ENCODE data around the gene KIFC1.

GRCh38 chr6:33390173-33390572 lies 1.4 kb upstream of the KIFC1 start:
- TF ChIP-seq CTCF (IDR thresholded peaks at IDR 0.05) (no peak), SIN3A (IDR thresholded peaks at IDR 0.05; ENCODE audit: borderline replicate concordance, insufficient read depth, low read depth, low read length) (no peak), POLR2AphosphoS5 (IDR thresholded peaks at IDR 0.05; ENCODE audit: low read depth, low read length) (no peak), TCF7L2 (IDR thresholded peaks at IDR 0.05; ENCODE audit: low read depth, low read length) (no peak)
